Stimulated activated CD8-positive, alpha-beta memory T cell treated with anti-CD3 and anti-CD28 coated beads, Interleukin-2, amount 100 ng/mL, for 1 hour (primary cell): ENCODE measurements around the gene TAGLN2.

ENCODE experiments used
- DNase-seq, 2 donors: peaks; one replicate each; pipeline ENCODE4 v3.0.0-alpha.2; 2020; ENCODE audit warnings: low read depth in 2 of 2

The TAGLN2 gene

GRCh38 chr1:159873530-159874143 lies 51.7 kb downstream of the TAGLN2 start:
- no peak for DNase-seq

- no peak for DNase-seq
Observed at GRCh38 chr1:159872891-159873290, 52.4 kb downstream of the TAGLN2 start.

DNA sequence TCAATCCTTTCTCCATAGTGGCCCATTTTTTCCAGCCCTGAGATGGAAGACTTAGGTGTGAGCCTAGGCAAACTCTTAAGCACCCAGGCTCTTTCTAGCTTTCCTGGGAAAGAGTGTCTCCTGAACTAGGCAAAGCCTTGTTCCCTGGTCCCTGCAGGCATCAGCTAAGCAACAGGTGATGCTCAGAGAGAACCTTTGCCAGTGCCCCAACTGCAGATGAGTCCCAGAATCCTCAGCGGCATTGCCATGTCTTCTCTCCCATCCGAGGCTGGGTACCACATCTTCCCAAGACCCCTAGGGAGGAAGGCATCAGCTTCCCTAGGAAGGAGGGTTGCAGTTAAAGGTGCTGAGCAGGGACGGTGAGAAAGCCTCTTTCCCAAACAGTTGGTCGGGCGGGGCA lies 54.6 kb downstream of the TAGLN2 start:
- no peak for DNase-seq

- DNase-seq = no peak
Observed at GRCh38 chr1:159869607-159870006, 55.7 kb downstream of the TAGLN2 start.

- no peak for DNase-seq
Observed at GRCh38 chr1:159869173-159869572, 56.1 kb downstream of the TAGLN2 start.

- DNase-seq = no peak
Observed at GRCh38 chr1:159868766-159869165, 56.5 kb downstream of the TAGLN2 start.
